ENCODE results near the gene AHDC1. TPM values are rescaled to one million over a fixed set of nuclear protein-coding genes. Genes with fewer than 3 reads are reported as not detected.

Gene AHDC1
- total RNA-seq, 2 experiments from 2014 or later: 7.7 to 10.1 TPM

DNA sequence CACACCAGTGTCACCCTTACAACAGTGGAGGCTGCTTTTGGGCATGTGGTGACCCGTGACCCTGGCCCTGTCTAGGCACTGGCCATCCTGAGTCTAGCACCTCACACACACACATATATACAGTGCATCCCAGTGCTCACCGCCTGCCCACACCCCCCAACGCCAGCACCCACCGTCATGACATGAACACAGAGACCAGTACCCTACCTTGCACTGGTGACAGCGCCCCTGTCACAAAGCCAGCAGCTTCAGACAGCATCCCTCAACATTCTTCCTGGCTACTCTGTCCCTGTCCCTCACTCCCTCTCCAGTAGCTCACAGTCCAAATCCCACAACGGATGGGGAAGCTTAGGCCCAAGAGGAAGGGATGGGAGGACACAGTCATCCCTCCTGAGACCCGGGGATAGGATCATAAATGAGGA lies 27.1 kb downstream of the AHDC1 start:
- H3K36me3 Mint-ChIP-seq (ENCODE audit: low read depth): no peaks in the 10 kb centered on the region
- intact Hi-C loops (cut with micrococcal nuclease): no loop called here
- no peaks in the 10 kb centered on the region for H3K27me3 Mint-ChIP-seq (ENCODE audit: low read depth)
- DNase-seq: no peak
- H3K4me1 Mint-ChIP-seq (ENCODE audit: low read depth): peaks cover 5% of the 10 kb centered on the region
- H3K9me3 Mint-ChIP-seq: no peaks in the 10 kb centered on the region
- CTCF ChIA-PET: interaction anchor here (0.6 to 2.2 kb wide), 5 partner anchors 8 to 187 kb away, joined by 3 to 7 read pairs (median 5); no protein-coding TSS in a partner anchor
- H3K27ac Mint-ChIP-seq: no peak overlapping the region
- H3K4me3 Mint-ChIP-seq: no peak overlapping the region

DNA sequence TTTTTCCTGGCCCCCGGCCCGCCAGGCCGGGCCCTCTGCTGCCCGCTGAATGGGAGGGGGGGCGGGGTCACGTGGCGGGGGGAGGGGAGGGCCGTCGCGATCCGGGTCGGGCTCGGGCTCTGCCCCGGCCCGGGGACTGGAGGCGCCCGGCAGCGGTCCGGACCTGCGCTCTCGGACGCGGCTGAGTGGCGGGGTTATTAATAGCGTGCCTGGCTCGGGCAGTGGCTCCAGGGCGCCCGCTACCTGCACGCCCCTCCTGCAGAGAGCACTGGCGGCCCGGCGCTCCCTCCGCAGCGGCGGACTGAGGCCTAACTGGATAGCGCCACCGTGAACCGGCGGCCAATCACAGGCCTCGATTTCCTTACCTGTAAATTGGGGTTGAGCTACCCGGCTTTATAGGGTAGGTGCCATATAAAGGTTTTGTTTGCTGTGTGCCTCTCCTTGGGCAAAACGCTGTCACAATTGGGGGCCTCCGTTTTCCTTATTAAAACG lies 28.1 kb downstream of the AHDC1 start:
- Mint-ChIP-seq H3K27ac (no peak overlapping the region), H3K36me3 (ENCODE audit: low read depth) (no peaks in the 10 kb centered on the region), H3K27me3 (ENCODE audit: low read depth) (no peaks in the 10 kb centered on the region), H3K4me3 (peak overlapping the region; percentile 10), H3K4me1 (ENCODE audit: low read depth) (peaks cover 5% of the 10 kb centered on the region), H3K9me3 (no peaks in the 10 kb centered on the region)
- CTCF ChIA-PET: interaction anchor here (0.9 to 2.2 kb wide), 2 partner anchors 19 to 31 kb away, joined by 5 to 7 read pairs; no protein-coding TSS in a partner anchor
- intact Hi-C loops (cut with micrococcal nuclease): no loop called here
- DNase-seq: no peak

DNA sequence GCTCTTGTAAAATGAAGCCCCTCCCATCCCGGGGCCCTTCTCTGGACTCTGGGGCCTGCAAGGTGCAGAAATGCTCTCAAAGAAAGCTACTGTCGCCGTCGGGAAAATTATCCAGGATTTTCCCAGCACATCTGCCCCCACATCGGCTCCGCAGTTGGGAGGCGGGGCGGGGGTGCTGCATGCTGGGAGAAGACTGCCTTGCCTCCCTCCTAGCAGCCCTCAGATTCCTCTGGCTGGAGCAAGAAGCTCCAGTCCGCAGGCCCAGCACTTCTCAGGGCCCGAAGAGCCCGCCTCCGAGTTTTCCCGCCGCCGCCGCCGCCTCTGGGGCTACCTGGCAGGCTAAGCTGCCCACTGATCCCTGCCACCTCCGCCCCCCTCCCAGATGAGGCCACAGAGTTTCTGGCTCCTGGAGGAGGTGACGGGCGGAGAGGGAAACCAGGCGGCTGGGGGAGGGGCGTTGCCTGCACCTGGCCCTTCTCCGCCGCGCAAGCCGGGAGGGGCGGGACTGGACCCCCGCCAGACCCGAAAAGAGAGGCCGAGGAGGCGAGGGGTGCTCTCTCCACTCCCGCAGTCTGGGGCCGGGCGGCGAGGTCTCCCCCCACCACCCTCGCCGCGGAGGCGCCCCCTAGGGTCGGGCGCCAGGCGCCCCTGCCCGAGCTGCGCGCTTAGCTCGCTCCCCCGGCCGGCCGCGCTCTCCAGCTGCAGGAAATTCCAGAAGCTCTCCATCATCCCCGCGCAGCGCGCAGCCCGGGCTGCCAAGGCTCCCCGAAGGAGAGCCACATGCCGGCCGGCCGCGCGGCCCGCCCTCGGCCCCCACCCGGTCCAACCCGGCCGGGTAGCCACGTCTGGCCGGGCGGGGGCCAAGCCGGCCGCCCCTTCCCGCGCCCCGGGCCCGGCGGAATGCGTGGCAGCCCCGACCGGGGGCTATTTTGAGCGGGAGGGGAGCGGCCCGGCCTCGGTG lies 28.8 kb downstream of the AHDC1 start:
- intact Hi-C loops (cut with micrococcal nuclease): no loop called here
- no peak overlapping the region for H3K4me3 Mint-ChIP-seq

DNA sequence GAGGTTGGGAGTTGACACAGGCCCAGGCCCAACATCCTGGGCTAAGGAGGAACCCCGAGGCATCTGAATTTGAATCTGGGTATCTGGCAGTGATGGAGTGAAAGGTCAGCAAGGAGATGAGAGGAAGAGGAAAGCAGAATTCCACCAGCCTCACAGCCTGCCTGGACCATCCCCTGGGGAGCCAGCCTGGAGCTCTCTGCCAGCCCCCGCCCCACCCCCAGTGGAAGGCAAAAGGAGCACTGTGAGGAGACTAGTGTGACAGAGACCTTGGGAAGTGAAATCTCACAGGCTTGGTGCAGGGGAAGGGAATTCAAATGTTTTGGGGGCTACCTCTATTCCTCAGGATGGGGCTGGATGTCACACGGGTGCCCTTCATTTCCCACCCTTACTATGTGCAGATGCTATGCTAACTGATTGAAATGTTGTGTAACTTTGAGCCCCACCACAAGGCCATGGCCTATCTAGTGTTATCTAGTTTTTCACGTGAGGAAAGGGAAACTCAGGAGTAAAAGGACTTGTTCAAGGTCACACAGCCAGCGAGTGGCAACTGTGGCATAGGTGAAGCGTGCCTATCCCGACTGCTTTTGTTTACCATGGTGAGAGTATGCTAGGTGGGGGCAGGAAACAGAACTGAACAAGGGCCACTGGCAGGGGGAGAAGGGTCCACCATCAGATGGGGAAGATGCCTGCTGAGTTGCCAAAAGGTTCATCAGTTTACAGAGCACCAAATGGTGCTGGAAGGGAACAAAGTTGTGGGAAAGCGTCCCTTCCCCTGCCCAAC lies 29.8 kb downstream of the AHDC1 start:
- Mint-ChIP-seq H3K4me3 (no peak overlapping the region), H3K4me1 (ENCODE audit: low read depth) (peaks cover 7% of the 10 kb centered on the region), H3K27me3 (ENCODE audit: low read depth) (no peaks in the 10 kb centered on the region), H3K9me3 (no peaks in the 10 kb centered on the region), H3K27ac (no peak overlapping the region), H3K36me3 (ENCODE audit: low read depth) (no peaks in the 10 kb centered on the region)
- no peak for DNase-seq
- CTCF ChIA-PET: interaction anchor here (8.1 kb wide), 1 partner anchor 19 kb away, joined by 93 read pairs; no protein-coding TSS in a partner anchor
- intact Hi-C loops (cut with micrococcal nuclease): no loop called here

More for the DNA sequence above, 28.8 kb downstream of the AHDC1 start:
- CTCF ChIA-PET: interaction anchor here (0.9 kb wide), 1 partner anchor 18 kb away, joined by 5 read pairs; no protein-coding TSS in a partner anchor
- Mint-ChIP-seq H3K36me3 (ENCODE audit: low read depth) (no peaks in the 10 kb centered on the region), H3K27me3 (ENCODE audit: low read depth) (no peaks in the 10 kb centered on the region), H3K4me1 (ENCODE audit: low read depth) (peaks cover 5% of the 10 kb centered on the region), H3K9me3 (no peaks in the 10 kb centered on the region), H3K27ac (no peak overlapping the region)
- no peak for DNase-seq

DNA sequence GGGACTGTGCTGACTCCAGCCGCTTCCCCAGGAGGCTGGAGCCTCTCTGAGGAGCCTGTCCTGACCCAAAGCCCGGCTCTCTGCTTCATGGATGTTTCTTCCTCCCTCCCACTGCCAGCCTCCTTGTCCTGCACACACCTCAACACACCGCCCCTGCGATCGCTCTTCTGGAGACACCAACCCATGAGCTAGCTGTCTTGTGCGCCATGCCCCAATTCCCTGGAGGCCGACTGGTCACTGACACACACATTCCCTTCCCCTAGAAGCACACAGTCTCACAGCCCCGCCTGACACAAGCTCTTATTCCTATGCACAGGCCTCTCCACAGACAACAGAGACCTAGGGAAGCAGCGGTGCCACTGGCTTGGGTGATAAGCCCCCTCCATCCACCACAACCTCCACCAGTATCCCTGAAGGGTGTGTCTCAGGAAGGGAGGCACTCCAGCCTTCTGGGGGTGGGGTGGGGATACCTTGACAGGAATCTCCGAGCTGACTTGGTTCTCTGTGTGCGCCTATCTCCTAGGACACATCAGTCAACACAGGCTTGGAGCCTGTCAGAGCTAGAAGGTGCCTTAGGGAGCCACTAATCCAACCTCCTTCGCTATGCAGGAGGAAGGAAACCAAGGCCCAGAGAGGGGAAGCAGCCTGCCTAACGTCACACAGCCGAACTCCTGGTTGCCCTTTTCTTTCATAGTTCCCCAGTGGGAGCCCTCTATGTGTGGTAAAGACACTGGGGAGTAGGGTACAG lies 31.1 kb downstream of the AHDC1 start:
- Mint-ChIP-seq H3K9me3 (no peaks in the 10 kb centered on the region), H3K27me3 (ENCODE audit: low read depth) (no peaks in the 10 kb centered on the region), H3K27ac (no peak overlapping the region), H3K4me1 (ENCODE audit: low read depth) (peaks cover 15% of the 10 kb centered on the region), H3K36me3 (ENCODE audit: low read depth) (no peaks in the 10 kb centered on the region), H3K4me3 (no peak overlapping the region)
- intact Hi-C loops (cut with micrococcal nuclease): no loop called here
- no peak for DNase-seq
- CTCF ChIA-PET: interaction anchor here (8.1 kb wide), 1 partner anchor 17 kb away, joined by 93 read pairs; no protein-coding TSS in a partner anchor

DNA sequence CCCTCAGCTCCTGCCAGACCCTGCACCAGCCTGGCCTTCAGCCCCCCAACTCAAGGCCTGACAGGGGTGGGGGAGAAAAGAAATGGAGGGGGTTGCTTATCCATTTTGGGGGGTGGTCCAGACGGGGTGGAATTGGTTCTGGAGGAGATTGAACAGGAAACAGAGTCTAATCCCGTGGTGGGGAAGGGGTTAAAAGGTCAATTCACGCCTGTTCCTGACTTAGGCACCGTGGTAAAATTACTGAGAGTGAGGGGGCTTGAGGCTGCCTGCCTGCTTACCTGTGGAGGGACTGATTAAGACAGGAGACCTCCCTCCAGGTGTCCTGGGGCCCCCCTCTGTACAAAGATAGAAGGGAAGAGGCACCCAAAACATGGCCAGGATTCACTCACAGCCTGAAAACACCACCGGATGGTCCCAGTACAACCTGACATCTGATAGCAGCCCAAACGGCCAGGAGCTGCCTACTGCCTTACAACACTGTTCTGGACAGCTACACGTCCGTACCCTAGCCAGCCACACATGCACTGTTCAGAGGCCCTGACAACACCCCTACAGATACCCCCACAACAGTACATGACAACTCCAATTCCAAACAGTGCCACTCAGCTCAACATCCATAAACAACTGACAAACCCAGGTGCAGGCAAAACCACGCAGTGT lies 31.8 kb downstream of the AHDC1 start:
- no peaks in the 10 kb centered on the region for H3K9me3 Mint-ChIP-seq
- intact Hi-C loops (cut with micrococcal nuclease): no loop called here
- DNase-seq: no peak
- H3K36me3 Mint-ChIP-seq (ENCODE audit: low read depth): no peaks in the 10 kb centered on the region
- H3K27me3 Mint-ChIP-seq (ENCODE audit: low read depth): no peaks in the 10 kb centered on the region
- no peak overlapping the region for H3K27ac Mint-ChIP-seq
- no peak overlapping the region for H3K4me3 Mint-ChIP-seq
- CTCF ChIA-PET: interaction anchor here (8.1 kb wide), 1 partner anchor 17 kb away, joined by 93 read pairs; no protein-coding TSS in a partner anchor
- H3K4me1 Mint-ChIP-seq (ENCODE audit: low read depth): peaks cover 17% of the 10 kb centered on the region

DNA sequence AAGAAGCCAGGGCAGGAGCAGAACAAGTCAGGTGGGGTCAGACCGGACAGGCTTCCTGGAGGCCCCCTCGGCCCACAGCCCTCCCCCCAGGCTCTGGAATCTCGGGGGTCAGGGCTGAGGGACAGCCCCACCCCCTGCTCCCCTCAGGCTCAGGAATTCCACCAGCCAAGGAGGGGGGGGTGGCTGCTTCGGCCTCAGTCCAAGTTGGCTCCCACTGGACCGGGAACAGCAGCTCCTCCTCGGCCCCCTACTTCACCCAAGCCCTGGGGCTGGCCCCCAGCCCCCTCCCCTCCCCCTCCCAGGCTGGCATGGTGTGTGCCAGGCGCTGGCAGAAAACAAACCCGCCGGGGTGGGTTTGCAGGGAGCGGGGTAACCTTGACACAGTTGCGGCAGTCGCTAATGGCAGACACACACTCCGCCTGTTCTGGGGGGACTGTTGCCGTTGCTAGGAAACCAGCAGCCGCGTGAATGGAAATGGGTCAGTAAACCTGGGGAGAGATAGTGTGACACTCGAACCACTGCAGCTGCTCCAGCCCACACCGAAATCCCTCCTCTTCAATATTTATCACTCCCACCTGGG lies 32.4 kb downstream of the AHDC1 start:
- intact Hi-C loops (cut with micrococcal nuclease): no loop called here
- H3K4me1 Mint-ChIP-seq (ENCODE audit: low read depth): peaks cover 13% of the 10 kb centered on the region
- DNase-seq: no peak
- no peaks in the 10 kb centered on the region for H3K36me3 Mint-ChIP-seq (ENCODE audit: low read depth)
- H3K4me3 Mint-ChIP-seq: no peak overlapping the region
- H3K9me3 Mint-ChIP-seq: no peaks in the 10 kb centered on the region
- H3K27me3 Mint-ChIP-seq (ENCODE audit: low read depth): no peaks in the 10 kb centered on the region
- no peak overlapping the region for H3K27ac Mint-ChIP-seq
- CTCF ChIA-PET: interaction anchor here (1.0 to 8.1 kb wide), 2 partner anchors 12 to 16 kb away, joined by 4 to 93 read pairs; no protein-coding TSS in a partner anchor

DNA sequence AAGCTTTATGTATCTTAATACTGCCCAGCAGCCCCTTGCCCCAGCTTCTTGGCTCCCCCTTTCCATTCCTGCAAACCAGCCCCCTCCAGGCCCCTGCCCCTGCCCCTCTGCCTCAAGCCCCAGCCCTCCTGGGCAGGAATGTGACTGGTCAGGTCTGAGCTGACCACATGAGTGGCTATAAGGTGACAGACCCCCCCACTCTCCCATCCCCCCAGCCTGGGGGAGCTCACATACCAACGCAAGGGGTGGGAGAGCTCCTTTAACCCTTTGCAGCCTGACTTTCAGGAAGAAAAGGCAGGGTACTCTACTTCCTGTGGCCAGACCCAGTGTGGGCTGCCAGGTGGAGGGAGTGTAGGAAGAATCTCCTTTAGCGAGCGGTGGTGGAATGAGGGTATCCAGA lies 33.2 kb downstream of the AHDC1 start:
- CTCF ChIA-PET: interaction anchor here (1.0 to 8.1 kb wide), 4 partner anchors 13 to 271 kb away, joined by 3 to 93 read pairs (median 4); no protein-coding TSS in a partner anchor
- Mint-ChIP-seq H3K27me3 (ENCODE audit: low read depth) (no peaks in the 10 kb centered on the region), H3K9me3 (no peaks in the 10 kb centered on the region)

DNA sequence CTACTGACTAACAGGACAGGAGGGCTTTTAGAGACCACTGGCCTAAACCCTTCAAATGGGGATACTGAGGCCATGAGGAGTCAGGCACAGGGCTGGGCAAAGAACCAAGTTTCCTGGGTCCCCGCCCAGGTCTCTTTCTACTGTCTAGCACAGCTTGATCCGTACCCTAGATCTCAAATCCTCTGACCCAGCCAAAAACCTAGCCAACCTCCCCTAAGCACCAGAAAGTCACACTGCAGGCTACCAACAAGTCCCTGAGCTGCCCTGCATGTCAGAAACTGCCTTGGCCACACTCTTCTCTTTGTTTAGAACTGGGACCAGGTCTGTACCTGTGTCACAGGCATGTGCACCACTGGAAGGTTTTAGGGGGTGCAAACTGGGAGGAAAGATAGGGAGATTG lies 33.6 kb downstream of the AHDC1 start:
- Mint-ChIP-seq H3K9me3 (no peaks in the 10 kb centered on the region), H3K4me1 (ENCODE audit: low read depth) (peaks cover 13% of the 10 kb centered on the region), H3K4me3 (no peak overlapping the region), H3K36me3 (ENCODE audit: low read depth) (no peaks in the 10 kb centered on the region), H3K27ac (no peak overlapping the region), H3K27me3 (ENCODE audit: low read depth) (no peaks in the 10 kb centered on the region)
- CTCF ChIA-PET: interaction anchor here (0.9 to 8.1 kb wide), 6 partner anchors 11 to 270 kb away, joined by 3 to 93 read pairs (median 4); no protein-coding TSS in a partner anchor
- DNase-seq: no peak
- intact Hi-C loops (cut with micrococcal nuclease): no loop called here

More for the DNA sequence above, 33.2 kb downstream of the AHDC1 start:
- DNase-seq: no peak
- intact Hi-C loops (cut with micrococcal nuclease): no loop called here
- Mint-ChIP-seq H3K27ac (no peak overlapping the region), H3K4me1 (ENCODE audit: low read depth) (peaks cover 13% of the 10 kb centered on the region), H3K36me3 (ENCODE audit: low read depth) (no peaks in the 10 kb centered on the region), H3K4me3 (no peak overlapping the region)

DNA sequence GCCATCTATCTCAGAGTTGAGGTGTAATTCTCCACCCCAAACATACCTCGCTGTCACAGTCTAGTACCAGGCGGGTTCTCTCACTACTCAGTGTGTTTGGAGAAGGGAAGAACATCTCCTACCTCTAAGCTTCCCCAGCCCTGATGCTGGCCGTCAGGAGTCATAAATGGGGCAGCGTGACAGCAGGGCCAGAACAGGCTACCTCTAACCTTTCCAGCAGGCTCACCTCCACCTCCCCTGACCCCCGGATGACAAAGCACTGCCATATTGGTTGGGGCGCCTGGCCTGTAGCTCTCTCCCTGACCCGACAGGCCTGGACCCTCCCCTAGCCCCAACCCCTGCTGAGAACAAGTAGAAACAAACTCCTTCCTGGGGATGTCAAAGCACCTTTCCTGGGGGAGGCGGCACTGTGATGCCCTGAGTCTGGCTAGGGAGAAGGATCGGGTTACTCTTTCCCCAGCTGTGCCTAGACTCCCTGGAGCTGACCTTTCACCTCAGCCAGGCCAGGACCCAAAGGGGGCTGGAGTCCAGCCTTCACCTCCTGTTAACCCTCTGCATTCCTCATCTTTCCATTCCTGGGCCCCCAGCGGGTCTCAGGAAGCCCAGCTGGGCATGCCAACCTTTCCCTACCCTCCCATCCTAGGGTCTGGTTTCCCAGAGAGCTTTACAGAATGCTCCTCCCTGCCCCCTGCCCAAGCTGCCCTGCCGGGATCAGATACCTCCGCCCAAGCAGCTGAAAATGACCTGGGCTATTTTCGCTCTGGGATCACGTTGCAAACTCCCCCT lies 34.2 kb downstream of the AHDC1 start:
- Mint-ChIP-seq H3K36me3 (ENCODE audit: low read depth) (no peaks in the 10 kb centered on the region), H3K9me3 (no peaks in the 10 kb centered on the region), H3K27ac (no peak overlapping the region), H3K27me3 (ENCODE audit: low read depth) (no peaks in the 10 kb centered on the region), H3K4me1 (ENCODE audit: low read depth) (peaks cover 13% of the 10 kb centered on the region), H3K4me3 (peak overlapping the region; percentile 63)
- no peak for DNase-seq
- CTCF ChIA-PET: interaction anchor here (0.5 to 8.1 kb wide), 16 partner anchors 8 to 270 kb away, joined by 3 to 93 read pairs (median 3); partner anchors contain the start of gene AHDC1
- intact Hi-C loops (cut with micrococcal nuclease): no loop called here
